Panc1 (cell line): ENCODE measurements around the gene DSCAML1. TPM values are rescaled to one million over a fixed set of nuclear protein-coding genes. Genes with fewer than 3 reads are reported as not detected.

Experiments
- ATAC-seq: fragments of 200-7000 bp; cut with Tn5 transposase; 2 replicates; pipeline ENCODE4 v1.9.1; 2020; ENCODE audit warnings: mild to moderate bottlenecking, moderate library complexity
- BruUV-seq: library from RNA; stranded (reverse); fragments of 400-500 nt; replicated peaks from 2 replicates; lab custom pipeline; 2021; lab: Mats Ljungman, UMichigan
- CTCF ChIA-PET: fragments of 300-600 bp; sonication (Branson Sonifier 250); formaldehyde crosslinking; loops from one replicate; lab custom pipeline; 2022; ENCODE audit warnings: antibody characterized with exemption; lab: Charles Lee
- POLR2A ChIA-PET: fragments of 300-600 bp; sonication (Branson Sonifier 250); formaldehyde crosslinking; loops from one replicate; lab custom pipeline; 2022; ENCODE audit warnings: antibody characterized with exemption; lab: Charles Lee
- DNase-seq: peaks from one replicate; pipeline ENCODE4 v3.0.0-alpha.2; 2010; ENCODE audit warnings: low read depth, low spot score
- H3K27ac ChIP-seq: 2 replicates; pipeline ENCODE4 v1.5.1; 2011; ENCODE audit warnings: mild to moderate bottlenecking, low read length, inconsistent platforms
- H3K27me3 ChIP-seq: fragments of 200-500 bp; sonication (Bioruptor generic); 2 replicates; pipeline ENCODE4 v1.6.0; 2014; ENCODE audit warnings: low read length, inconsistent platforms; ENCODE audit not compliant: control insufficient read depth, insufficient read depth
- H3K36me3 ChIP-seq: fragments of 200-500 bp; sonication (Bioruptor generic); 2 replicates; pipeline ENCODE4 v1.5.1; 2014; ENCODE audit warnings: inconsistent platforms, mild to moderate bottlenecking, low read length, moderate library complexity; ENCODE audit not compliant: control insufficient read depth, insufficient read depth
- H3K4me1 ChIP-seq: 2 replicates; pipeline ENCODE4 v1.5.1; 2011; ENCODE audit warnings: inconsistent platforms, mild to moderate bottlenecking, low read length, moderate library complexity; ENCODE audit not compliant: control insufficient read depth, insufficient read depth
- H3K4me3 ChIP-seq, 2 experiments: 2 replicates each; pipeline ENCODE4 v1.5.1; 2011 to 2012; ENCODE audit warnings: low read depth in 2 of 2, low read length in 2 of 2, mild to moderate bottlenecking in 2 of 2, inconsistent platforms in 1 of 2, moderate library complexity in 1 of 2
- H3K9me3 ChIP-seq: fragments of 200-500 bp; sonication (Bioruptor generic); 2 replicates; pipeline ENCODE4 v1.5.1; 2014; ENCODE audit warnings: low read depth, mild to moderate bottlenecking, inconsistent platforms, low read length, moderate library complexity; ENCODE audit not compliant: control insufficient read depth, insufficient read depth
- POLR2AphosphoS5 ChIP-seq: IDR thresholded peaks from 2 replicates; pipeline ENCODE4 v1.6.1; 2012; ENCODE audit warnings: mild to moderate bottlenecking, low read depth, low read length, moderate library complexity
- REST ChIP-seq, 2 experiments: IDR thresholded peaks; 2 replicates each; pipeline ENCODE4 v1.6.1; 2011 to 2012; ENCODE audit warnings: low read depth in 2 of 2, control low read depth in 1 of 2, low read length in 1 of 2, mild to moderate bottlenecking in 1 of 2, moderate library complexity in 1 of 2; ENCODE audit not compliant: insufficient read depth in 1 of 2
- SIN3A ChIP-seq: IDR thresholded peaks from 2 replicates; pipeline ENCODE4 v1.6.1; 2012; ENCODE audit warnings: low read depth, mild to moderate bottlenecking, low read length, moderate library complexity, borderline replicate concordance; ENCODE audit not compliant: insufficient read depth
- TCF7L2 ChIP-seq: IDR thresholded peaks from 2 replicates; pipeline ENCODE4 v1.6.1; 2011; ENCODE audit warnings: mild to moderate bottlenecking, low read depth, low read length, inconsistent platforms
- in situ Hi-C: cut with HindIII; loops from 2 replicates; pipeline ENCODE4 v1.10.0; 2016; ENCODE audit warnings: low sequenced_read_pairs, low pct_unique_long_range_greater_than_20kb
- intact Hi-C: fragments of 100-400 bp; cut with micrococcal nuclease; formaldehyde crosslinking; loops from one replicate; pipeline ENCODE4 v1.10.0; 2022; ENCODE audit not compliant: unreplicated experiment
- total RNA-seq: library from RNA; stranded (reverse); gene quantifications from one replicate; pipeline ENCODE4 v1.2.1, GENCODE V29; 2021; ENCODE audit not compliant: unreplicated experiment
- TF ChIP-seq, protein P1 (sequence below): fragments of 450-650 bp; IDR thresholded peaks from 2 replicates; pipeline ENCODE4 v1.5.1; 2017; ENCODE audit warnings: mild to moderate bottlenecking

The DSCAML1 gene
- total RNA-seq, 1 experiment from 2014 or later: 1.6 TPM

- Histone ChIP-seq H3K36me3 (no peaks in the 10 kb centered on the region), H3K4me3 (no peak overlapping the region), H3K27ac (no peak overlapping the region), H3K27me3 (no peaks in the 10 kb centered on the region; the same call in 1 of the 2 replicates), H3K4me1 (no peaks in the 10 kb centered on the region), H3K9me3 (no peaks in the 10 kb centered on the region)
- intact Hi-C loops (no loop called here), in situ Hi-C loops (no loop called here)
- ChIA-PET POLR2A (interaction anchor here (0.6 kb wide), 1 partner anchor 325 kb away, joined by 3 read pairs; no protein-coding TSS in a partner anchor), CTCF (no interaction called here)
- no TSS peak for BruUV-seq
- ATAC-seq (no peak), DNase-seq (no peak)
- no peak for TF ChIP-seq TCF7L2
- TF ChIP-seq, protein P1, sequence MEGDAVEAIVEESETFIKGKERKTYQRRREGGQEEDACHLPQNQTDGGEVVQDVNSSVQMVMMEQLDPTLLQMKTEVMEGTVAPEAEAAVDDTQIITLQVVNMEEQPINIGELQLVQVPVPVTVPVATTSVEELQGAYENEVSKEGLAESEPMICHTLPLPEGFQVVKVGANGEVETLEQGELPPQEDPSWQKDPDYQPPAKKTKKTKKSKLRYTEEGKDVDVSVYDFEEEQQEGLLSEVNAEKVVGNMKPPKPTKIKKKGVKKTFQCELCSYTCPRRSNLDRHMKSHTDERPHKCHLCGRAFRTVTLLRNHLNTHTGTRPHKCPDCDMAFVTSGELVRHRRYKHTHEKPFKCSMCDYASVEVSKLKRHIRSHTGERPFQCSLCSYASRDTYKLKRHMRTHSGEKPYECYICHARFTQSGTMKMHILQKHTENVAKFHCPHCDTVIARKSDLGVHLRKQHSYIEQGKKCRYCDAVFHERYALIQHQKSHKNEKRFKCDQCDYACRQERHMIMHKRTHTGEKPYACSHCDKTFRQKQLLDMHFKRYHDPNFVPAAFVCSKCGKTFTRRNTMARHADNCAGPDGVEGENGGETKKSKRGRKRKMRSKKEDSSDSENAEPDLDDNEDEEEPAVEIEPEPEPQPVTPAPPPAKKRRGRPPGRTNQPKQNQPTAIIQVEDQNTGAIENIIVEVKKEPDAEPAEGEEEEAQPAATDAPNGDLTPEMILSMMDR: no peak
Observed at GRCh38 chr11:117484156-117484555, 312.9 kb downstream of the DSCAML1 start.

GRCh38 chr11:117483372-117483771, 313.6 kb downstream of the DSCAML1 start:
- H3K4me1 ChIP-seq: no peaks in the 10 kb centered on the region
- in situ Hi-C loops (no loop called here), intact Hi-C loops (no loop called here)
- no TSS peak for BruUV-seq
- 0 out of 2 replicates have a peak, but pooled peaks have one; percentile 31 for ATAC-seq
- POLR2A ChIA-PET: no interaction called here
- CTCF ChIA-PET: no interaction called here
- H3K27me3 ChIP-seq: no peaks in the 10 kb centered on the region; the same call in 1 of the 2 replicates
- DNase-seq: no peak
- no peaks in the 10 kb centered on the region for H3K36me3 ChIP-seq
- no peak overlapping the region for H3K27ac ChIP-seq
- H3K4me3 ChIP-seq: no peak overlapping the region
- no peaks in the 10 kb centered on the region for H3K9me3 ChIP-seq
- TF ChIP-seq POLR2AphosphoS5: no peak
- TF ChIP-seq SIN3A: no peak
- no peak for TF ChIP-seq TCF7L2
- no peak for TF ChIP-seq REST (IDR thresholded peaks at IDR 0.05; ENCODE audit: insufficient read depth in 1 of 2, low read depth in 2 of 2, low read length in 1 of 2)
- TF ChIP-seq, protein P1: no peak
